GM08714 (cell line): ENCODE results near the gene INIP.

ENCODE experiments used
- H3K4me3 ChIP-seq: fragments of 200-500 bp; sonication (Bioruptor generic); 2 replicates; pipeline ENCODE4 v1.5.1; 2014; ENCODE audit warnings: mild to moderate bottlenecking, low read length, inconsistent platforms
- ZNF274 ChIP-seq: IDR thresholded peaks from 2 replicates; pipeline ENCODE4 v1.6.1; 2012; ENCODE audit warnings: mild to moderate bottlenecking, low read depth, low read length

Gene INIP

DNA sequence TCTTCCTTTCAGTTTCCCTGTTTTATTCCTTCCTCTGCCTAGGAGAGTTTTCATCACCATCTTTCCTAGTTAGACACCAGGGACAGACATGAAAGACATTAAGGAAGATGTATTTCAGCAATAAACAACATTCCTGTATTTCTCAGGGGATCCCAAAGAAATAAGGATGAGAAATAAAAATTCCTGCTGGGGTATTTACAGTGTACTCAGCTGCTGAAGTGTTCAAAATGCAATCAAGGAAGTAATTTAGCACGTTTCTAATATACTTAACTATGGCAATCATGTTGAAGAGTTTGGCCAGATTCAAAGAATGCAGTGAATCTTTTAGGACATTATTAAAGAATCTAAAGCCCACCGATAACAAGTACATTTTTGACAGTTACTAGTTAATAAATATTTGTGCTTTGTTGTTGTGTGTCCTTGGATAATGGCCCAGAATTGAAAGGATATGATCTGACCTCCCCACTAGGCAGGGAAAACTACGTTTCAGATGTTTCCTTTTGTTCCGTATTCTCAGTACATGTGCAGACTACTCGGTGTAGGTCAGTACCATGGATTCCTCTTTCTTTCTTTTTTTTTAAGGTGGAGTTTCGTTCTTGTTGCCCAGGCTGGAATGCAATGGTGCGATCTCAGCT, 46.8 kb downstream of the INIP start:
- H3K4me3 ChIP-seq = no peak overlapping the region
- TF ChIP-seq ZNF274 = no peak

DNA sequence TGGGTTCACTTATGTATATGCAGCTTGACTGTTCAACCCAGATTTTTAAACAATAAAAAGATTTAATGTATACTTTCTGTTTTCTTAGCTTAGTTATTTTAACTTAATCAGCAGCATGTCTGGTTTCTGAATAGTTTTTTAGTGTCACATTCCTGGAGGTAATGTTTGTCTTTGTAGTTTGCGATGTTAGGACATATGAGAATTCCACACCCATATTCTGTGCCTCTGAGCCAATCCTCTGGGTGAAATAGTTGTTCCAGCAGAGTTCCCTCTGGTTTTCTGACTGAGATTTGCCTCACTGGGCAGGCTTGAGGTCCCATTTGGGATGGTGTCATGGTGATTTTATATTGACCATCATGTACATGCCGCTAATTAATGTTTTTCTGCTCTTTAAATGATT, 48.6 kb downstream of the INIP start:
- TF ChIP-seq ZNF274 = no peak
- no peak overlapping the region for H3K4me3 ChIP-seq

DNA sequence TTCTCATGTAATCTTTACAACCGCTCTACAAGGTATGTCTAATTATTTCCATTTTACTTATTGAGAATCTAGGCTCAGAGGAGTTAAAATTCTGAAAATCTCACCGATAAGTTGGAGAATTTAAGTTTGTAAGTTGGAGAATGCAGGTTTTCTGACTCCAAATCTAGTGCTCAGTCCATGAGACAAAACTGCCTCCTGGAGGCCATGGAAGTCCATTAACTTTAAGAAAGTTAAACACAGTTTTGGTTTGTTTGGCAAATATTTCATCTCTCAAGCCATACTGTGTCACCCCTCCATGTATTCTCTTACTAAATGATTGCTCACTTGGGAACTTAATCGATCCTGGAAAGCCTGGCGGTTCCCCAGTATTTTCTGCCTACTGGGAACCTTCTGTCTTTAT, 52.6 kb downstream of the INIP start:
- TF ChIP-seq ZNF274 = no peak
- no peak overlapping the region for H3K4me3 ChIP-seq

DNA sequence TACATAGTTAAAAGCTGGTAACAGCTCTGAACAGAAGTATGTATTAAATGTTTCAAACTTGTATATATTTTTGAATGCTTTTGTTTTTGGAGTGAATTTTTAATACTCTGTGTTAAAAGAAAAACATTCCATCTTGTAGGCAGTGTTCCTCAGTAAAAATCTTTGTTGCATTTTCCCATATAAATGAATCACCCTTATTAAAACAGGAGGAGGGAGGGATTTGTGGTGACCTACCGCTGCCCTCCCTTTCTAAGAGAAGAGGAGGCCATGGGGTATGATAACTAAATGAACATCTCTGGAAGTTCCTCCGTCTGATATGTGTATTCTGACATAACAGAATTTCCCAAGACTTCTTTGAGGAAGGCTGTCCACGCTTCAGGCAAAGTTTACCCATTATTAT, 53.4 kb downstream of the INIP start:
- no peak for TF ChIP-seq ZNF274
- H3K4me3 ChIP-seq = no peak overlapping the region

DNA sequence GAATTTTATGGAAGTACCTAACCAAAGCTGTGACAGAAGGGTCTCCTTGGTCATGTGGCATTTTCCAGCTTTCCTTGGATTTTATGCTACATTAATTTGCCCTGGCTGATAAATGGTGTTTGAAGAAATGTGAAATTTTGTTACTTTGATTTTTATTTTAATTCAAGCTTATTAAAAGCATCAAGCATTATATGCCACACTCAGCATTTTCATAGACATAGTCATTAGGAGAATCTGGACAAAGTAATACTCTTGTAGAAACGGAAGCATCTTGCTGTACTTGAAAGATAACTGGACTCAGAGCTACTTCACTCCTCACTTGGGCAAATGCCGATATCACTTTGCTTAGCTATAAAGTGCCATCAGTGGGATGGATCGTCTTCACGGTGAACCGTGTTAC, 54.2 kb downstream of the INIP start:
- H3K4me3 ChIP-seq = no peak overlapping the region
- no peak for TF ChIP-seq ZNF274

DNA sequence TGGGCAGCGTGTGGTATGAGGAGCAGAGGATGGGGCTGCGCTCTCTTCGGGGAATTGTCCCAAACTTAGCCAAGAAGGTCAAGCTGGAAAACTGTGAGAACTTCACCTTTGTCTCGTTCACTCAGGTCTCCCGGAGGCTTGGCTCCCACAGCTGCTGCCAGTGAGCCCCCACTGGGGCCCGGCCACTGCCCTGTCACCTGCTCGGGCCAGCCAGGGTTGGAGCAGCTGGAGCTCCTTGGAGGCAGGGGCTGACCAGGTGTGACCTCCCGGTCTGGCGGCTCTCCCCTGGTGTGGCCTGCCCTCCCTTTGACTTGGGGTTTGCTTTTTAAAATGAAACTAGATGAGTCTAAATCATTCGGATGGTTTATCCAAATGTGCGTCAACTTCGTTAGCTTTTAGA, 58.0 kb downstream of the INIP start:
- H3K4me3 ChIP-seq = no peak overlapping the region
- TF ChIP-seq ZNF274 = no peak

DNA sequence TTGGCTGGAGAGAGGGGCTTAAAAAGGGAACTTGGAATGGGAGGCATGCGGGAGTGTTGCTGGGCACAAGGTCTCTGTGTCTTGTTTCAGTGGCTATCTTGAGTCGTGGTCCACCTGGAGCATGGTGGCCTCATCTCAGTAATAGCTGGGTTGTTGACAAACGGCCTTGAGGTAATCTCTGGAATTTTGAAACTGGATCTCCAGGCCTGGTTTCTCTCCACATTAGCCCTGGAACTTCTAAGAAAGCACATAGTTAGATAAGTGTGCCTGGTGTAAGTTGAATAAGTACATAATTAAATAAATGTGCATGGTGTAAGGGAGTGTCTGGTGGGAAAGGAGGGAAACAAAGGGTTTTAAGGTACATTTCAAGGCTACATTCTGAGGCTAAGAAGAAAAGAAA, 62.2 kb downstream of the INIP start:
- H3K4me3 ChIP-seq = no peak overlapping the region
- no peak for TF ChIP-seq ZNF274

DNA sequence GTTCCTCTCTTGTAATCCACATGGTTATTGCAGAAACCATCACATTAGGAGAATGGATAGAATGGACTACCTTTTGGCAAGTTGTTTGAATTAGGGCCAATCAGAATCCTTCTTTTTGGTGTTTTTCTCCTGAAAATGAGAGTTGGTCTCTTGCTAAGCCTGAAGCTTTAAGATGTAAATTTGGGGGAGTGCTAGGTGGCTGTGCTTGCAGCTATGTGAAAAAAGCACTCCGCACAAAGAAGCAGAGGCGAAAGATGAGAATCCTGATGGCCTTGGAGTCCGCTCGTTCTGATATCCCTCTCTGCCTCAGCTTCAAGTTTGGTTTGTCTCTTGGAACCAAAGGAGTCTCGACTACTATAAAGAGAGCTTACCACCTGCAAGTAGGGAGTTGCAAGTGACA, 63.6 kb downstream of the INIP start:
- no peak overlapping the region for H3K4me3 ChIP-seq
- no peak for TF ChIP-seq ZNF274

DNA sequence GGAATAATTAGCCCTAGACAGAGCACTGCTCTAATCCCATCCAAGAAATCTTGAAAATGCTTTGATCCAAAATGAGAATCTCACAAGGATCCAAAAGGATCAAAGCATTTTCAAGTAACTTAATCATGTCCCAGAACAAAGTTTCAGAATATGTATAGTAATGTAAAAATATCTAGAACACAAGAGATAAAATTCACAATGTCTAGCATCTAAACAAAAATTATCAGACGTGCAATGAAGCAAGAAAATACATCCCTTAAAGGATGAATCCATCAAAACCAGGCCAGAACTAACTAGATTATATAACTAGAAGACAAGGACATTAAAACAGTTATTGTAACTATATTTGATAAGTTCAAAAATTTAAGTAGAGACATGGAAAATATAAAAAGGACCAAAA, 69.3 kb downstream of the INIP start:
- H3K4me3 ChIP-seq = no peak overlapping the region
- TF ChIP-seq ZNF274 = no peak

DNA sequence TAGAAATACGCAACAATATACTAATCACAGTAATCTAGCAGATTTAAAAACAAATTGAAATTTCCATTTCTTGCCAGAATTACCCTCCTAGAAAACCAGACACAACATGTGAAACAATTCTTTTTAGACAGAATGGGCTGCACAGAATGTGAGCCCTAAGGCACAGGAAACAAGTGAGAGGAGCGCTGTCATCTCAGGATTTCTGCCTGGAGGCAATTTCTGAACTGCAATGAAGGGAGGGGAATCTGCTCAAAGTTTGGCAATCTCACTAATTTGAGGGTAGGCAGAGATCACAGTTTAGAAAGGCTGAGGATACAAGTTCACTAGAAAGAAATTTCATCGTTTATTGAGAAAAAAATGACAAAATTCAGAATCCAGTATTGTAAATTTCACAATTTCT, 70.3 kb downstream of the INIP start:
- no peak for TF ChIP-seq ZNF274
- no peak overlapping the region for H3K4me3 ChIP-seq

DNA sequence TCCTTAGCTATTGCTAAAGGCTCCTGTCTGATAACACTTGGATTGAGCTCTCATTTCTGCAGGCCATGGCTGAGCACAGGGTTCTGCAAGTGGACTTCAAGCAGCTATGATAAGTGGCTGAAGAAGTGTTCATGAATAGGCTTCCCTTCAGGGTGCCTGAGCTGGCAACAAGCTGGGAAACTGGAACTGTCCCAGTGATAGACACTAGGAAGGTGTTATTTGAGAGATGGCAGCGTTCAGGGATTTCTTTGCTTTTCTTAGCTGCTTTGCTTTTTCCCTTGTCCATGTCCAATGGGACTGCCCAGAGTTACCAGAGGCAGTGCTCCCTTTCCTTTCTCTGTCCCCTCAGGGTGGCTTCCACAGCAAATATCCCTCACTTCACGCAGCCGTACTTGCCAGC, 75.8 kb downstream of the INIP start:
- no peak overlapping the region for H3K4me3 ChIP-seq
- no peak for TF ChIP-seq ZNF274

DNA sequence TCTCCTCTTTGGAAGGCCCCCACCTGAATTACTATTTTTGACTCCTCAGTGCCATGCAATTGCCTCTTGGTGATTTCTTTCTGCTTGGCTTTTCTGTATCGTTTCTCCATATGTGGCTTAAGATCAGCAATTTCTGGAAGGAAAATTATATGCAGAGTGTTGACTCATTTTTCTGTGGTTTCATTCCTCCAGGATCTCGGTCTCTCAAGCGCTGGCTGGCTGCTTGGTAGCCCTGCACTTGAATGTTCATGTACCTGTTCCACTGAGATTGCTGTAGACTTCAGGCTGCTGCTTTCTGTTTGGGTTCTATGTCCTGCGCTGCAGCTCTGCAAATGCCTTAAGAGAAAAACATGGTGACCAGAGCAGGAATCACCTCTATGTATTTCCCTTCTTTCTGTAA, 77.6 kb downstream of the INIP start:
- no peak overlapping the region for H3K4me3 ChIP-seq
- TF ChIP-seq ZNF274 = no peak
